ENCODE data around the gene ATR. TPM values are rescaled to one million over a fixed set of nuclear protein-coding genes. Genes with fewer than 3 reads are reported as not detected.

The ATR gene
- total and polyA plus RNA-seq, 7 experiments from 2014 or later = 11.3 to 48.3 (median 34.8) TPM

DNA sequence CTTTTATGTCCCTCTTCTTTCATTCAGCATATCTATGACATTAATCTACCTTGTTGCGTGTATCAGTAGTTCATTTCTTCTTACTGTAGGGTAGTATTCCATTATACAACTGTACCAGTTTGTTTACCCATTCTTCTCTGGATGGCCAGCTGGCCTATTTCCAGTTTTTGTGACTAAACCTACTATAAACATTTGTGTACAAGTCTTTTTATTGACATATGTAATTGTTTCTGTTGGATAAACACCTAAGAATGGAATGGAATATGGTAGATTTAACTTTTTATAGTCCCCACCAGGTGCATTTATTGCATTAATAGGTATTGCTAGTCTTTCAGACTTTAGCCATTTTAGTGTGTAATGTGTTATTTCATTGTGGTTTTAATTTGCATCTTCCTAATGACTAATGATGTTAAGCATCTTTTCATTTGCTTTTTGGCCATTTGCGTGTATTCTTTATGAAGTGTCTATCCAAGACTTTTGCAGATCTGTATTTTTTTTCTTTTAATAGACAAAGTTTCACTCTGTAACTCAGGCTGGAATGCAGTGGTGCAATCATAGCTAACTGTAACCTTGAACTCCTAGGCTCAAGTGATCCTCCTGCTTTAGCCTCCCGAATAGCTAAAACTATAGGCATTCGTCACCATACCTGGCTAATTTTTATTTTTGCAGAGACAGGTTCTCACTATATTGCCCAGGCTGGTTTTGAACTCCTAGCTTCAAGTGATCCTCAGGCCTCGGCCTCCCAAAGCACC lies 88.8 kb downstream of the ATR start:
- H3K4me1 ChIP-seq (ENCODE audit: control insufficient read depth in 2 of 2, insufficient read depth in 2 of 2, low read length in 2 of 2) = no peaks in the 10 kb centered on the region
- no peaks in the 10 kb centered on the region for H3K9me3 ChIP-seq (ENCODE audit: control insufficient read depth in 2 of 3, low read length in 3 of 3)
- peaks cover 5 to 64% (median 23%) of the 10 kb centered on the region in 3 experiments for H3K36me3 ChIP-seq (ENCODE audit: control insufficient read depth in 2 of 3, insufficient read depth in 3 of 3, low read length in 3 of 3)
- Mint-ChIP-seq H3K4me1 (no peaks in the 10 kb centered on the region), H3K4me3 (no peak overlapping the region), H3K9me3 (no peaks in the 10 kb centered on the region), H3K36me3 (peaks cover 35 to 84% (median 76%) of the 10 kb centered on the region in 5 donors), H3K27me3 (no peaks in the 10 kb centered on the region), H3K27ac (no peak overlapping the region)
- CTCF ChIA-PET = no interaction called here
- H3K4me3 ChIP-seq (ENCODE audit: low read length) = no peak overlapping the region
- no peaks in the 10 kb centered on the region for H3K27me3 ChIP-seq (ENCODE audit: control insufficient read depth in 2 of 2, insufficient read depth in 2 of 2, low read length in 2 of 2)
- no peak overlapping the region for H3K27ac ChIP-seq (ENCODE audit: low read depth, low read length)
- POLR2A ChIA-PET = no interaction called here
- no peak for ATAC-seq
- no peak for DNase-seq
- intact Hi-C loops (cut with micrococcal nuclease) = no loop called here

DNA sequence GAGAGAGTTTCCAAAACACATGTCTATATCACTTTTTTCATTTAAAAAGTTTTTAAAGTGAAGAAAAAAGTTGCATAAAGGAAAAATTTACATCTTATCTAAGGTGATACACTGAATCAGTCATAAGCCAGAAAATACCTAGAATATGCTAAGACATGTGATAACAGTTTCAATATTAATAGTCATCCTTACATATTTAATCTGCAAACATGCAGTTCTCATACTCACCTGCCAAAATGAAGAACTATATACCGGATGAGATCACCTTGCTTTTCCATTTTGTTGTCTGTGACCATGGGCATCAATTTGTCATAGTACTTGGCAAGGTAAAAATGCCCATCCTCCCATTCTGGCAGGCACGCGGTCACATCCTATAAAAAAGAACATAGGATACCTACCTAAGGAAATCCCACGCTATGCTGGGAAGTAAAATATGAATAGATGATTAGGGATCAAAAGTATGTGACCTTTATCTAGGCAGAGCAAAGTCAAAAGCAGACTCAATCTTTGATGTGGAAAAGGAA lies 93.6 kb downstream of the ATR start:
- POLR2A ChIA-PET = interaction anchor here (0.5 kb wide), 1 partner anchor 78 kb away, joined by 6 read pairs; no protein-coding TSS in a partner anchor
- Mint-ChIP-seq H3K27me3 (no peaks in the 10 kb centered on the region), H3K27ac (no peak overlapping the region), H3K36me3 (peaks cover 18 to 79% (median 64%) of the 10 kb centered on the region in 5 donors), H3K4me3 (no peak overlapping the region), H3K4me1 (no peaks in the 10 kb centered on the region), H3K9me3 (peaks cover 0 to 21% (median 3%) of the 10 kb centered on the region in 11 donors)
- no peak for DNase-seq
- intact Hi-C loops (cut with micrococcal nuclease) = no loop called here
- Histone ChIP-seq H3K4me3 (ENCODE audit: low read length) (no peak overlapping the region), H3K36me3 (ENCODE audit: control insufficient read depth in 2 of 3, insufficient read depth in 3 of 3, low read length in 3 of 3) (peaks cover 6 to 65% (median 24%) of the 10 kb centered on the region in 3 experiments), H3K27me3 (ENCODE audit: control insufficient read depth in 2 of 2, insufficient read depth in 2 of 2, low read length in 2 of 2) (no peaks in the 10 kb centered on the region), H3K27ac (ENCODE audit: low read depth, low read length) (no peak overlapping the region), H3K4me1 (ENCODE audit: control insufficient read depth in 2 of 2, insufficient read depth in 2 of 2, low read length in 2 of 2) (no peaks in the 10 kb centered on the region), H3K9me3 (ENCODE audit: control insufficient read depth in 2 of 3, low read length in 3 of 3) (peaks cover 0 to 9% (median 0%) of the 10 kb centered on the region in 3 experiments)
- ATAC-seq = no peak
- CTCF ChIA-PET = interaction anchor here (0.5 kb wide), 1 partner anchor 1587 kb away, joined by 3 read pairs; no protein-coding TSS in a partner anchor

DNA sequence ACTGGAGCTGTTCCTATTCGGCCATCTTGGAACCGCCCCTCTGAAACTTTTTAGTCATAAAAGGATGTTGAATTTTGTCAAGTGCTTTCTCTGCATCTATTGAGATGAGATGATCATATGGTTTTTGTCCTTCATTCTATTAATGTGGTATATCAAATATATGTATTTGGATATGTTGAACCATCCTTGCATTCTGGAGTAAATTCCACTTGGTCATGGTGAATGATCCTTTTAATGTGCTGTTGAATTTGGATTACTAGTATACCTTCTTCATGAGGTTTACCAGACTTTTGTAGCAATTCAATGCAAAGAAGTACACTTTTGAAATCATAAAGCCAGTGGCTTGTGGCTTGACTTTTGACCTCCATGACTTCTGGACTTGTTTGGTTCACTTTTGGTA lies 97.3 kb downstream of the ATR start:
- no peak for DNase-seq
- ChIA-PET CTCF (no interaction called here), POLR2A (no interaction called here)
- peaks cover 12 to 69% (median 43%) of the 10 kb centered on the region in 5 donors for H3K36me3 Mint-ChIP-seq
- ATAC-seq = no peak
- no peaks in the 10 kb centered on the region for H3K4me1 ChIP-seq (ENCODE audit: control insufficient read depth in 2 of 2, insufficient read depth in 2 of 2, low read length in 2 of 2)
- no peak overlapping the region for H3K4me3 Mint-ChIP-seq
- H3K27ac Mint-ChIP-seq = no peak overlapping the region
- peaks cover 0 to 30% (median 5%) of the 10 kb centered on the region in 11 donors for H3K9me3 Mint-ChIP-seq
- no peaks in the 10 kb centered on the region for H3K27me3 Mint-ChIP-seq
- H3K27me3 ChIP-seq (ENCODE audit: control insufficient read depth in 2 of 2, insufficient read depth in 2 of 2, low read length in 2 of 2) = no peaks in the 10 kb centered on the region
- H3K27ac ChIP-seq (ENCODE audit: low read depth, low read length) = no peak overlapping the region
- H3K4me3 ChIP-seq (ENCODE audit: low read length) = no peak overlapping the region
- no peaks in the 10 kb centered on the region for H3K4me1 Mint-ChIP-seq
- peaks cover 6 to 46% (median 19%) of the 10 kb centered on the region in 3 experiments for H3K36me3 ChIP-seq (ENCODE audit: control insufficient read depth in 2 of 3, insufficient read depth in 3 of 3, low read length in 3 of 3)
- intact Hi-C loops (cut with micrococcal nuclease) = no loop called here
- H3K9me3 ChIP-seq (ENCODE audit: control insufficient read depth in 2 of 3, low read length in 3 of 3) = peaks cover 0 to 9% (median 0%) of the 10 kb centered on the region in 3 experiments

DNA sequence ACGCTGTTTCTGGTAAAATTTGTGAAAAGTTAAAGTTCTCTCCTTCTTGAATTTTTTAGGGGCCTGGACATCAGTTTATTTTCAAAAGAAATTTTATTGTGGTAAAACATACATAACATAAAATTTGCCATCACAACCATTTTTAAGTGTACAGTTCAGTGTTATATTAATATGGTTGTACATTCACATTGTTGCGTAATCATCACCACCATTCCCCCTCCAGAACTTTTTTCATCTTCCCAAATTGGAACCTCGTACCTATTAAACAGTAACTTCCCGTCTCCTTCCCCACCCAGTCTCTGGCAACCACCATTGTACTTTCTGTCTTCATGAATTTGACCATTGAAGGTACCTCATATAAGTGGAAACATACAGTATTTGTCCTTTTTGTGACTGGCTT lies 107.7 kb downstream of the ATR start:
- Histone ChIP-seq H3K4me1 (ENCODE audit: control insufficient read depth in 2 of 2, insufficient read depth in 2 of 2, low read length in 2 of 2) (no peaks in the 10 kb centered on the region), H3K4me3 (ENCODE audit: low read length) (no peak overlapping the region), H3K27me3 (ENCODE audit: control insufficient read depth in 2 of 2, insufficient read depth in 2 of 2, low read length in 2 of 2) (no peaks in the 10 kb centered on the region), H3K9me3 (ENCODE audit: control insufficient read depth in 2 of 3, low read length in 3 of 3) (no peaks in the 10 kb centered on the region), H3K36me3 (ENCODE audit: control insufficient read depth in 2 of 3, insufficient read depth in 3 of 3, low read length in 3 of 3) (peaks cover 0 to 6% (median 0%) of the 10 kb centered on the region in 3 experiments), H3K27ac (ENCODE audit: low read depth, low read length) (no peak overlapping the region)
- Mint-ChIP-seq H3K27me3 (no peaks in the 10 kb centered on the region), H3K4me1 (no peaks in the 10 kb centered on the region), H3K4me3 (no peak overlapping the region), H3K9me3 (peaks cover 0 to 5% (median 1%) of the 10 kb centered on the region in 11 donors), H3K36me3 (peaks cover 0 to 24% (median 20%) of the 10 kb centered on the region in 5 donors), H3K27ac (peak overlapping the region in 4 of 9 donors; percentile 3 to 46 (median 20))
- POLR2A ChIA-PET = no interaction called here
- DNase-seq = no peak
- CTCF ChIA-PET = no interaction called here
- ATAC-seq = no peak
- intact Hi-C loops (cut with micrococcal nuclease) = no loop called here

DNA sequence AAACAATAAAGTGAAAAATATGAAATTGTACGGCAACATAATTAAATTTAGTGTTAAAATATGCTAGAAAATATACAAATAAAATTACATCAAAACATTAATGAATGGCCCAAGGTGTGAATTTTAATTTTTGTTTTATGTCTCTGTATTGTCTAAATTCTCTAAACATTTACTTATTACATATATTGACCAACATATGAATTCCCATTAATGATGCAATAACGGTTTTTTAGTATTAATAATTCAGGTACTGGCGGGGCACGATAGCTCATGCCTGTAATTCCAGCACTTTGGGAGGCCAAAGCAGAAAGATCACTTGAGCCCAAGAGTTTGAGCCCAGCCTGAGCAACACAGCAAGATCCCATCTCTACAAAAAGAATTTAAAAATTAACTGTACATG lies 110.1 kb downstream of the ATR start:
- no peak overlapping the region for H3K27ac Mint-ChIP-seq
- no peak overlapping the region for H3K4me3 ChIP-seq (ENCODE audit: low read length)
- peaks cover 0 to 6% (median 0%) of the 10 kb centered on the region in 3 experiments for H3K36me3 ChIP-seq (ENCODE audit: control insufficient read depth in 2 of 3, insufficient read depth in 3 of 3, low read length in 3 of 3)
- ChIA-PET CTCF (no interaction called here), POLR2A (interaction anchor here (0.6 kb wide), 1 partner anchor 80 kb away, joined by 3 read pairs; no protein-coding TSS in a partner anchor)
- no peaks in the 10 kb centered on the region for H3K27me3 Mint-ChIP-seq
- peaks cover 0 to 2% (median 0%) of the 10 kb centered on the region in 11 donors for H3K9me3 Mint-ChIP-seq
- no peaks in the 10 kb centered on the region for H3K9me3 ChIP-seq (ENCODE audit: control insufficient read depth in 2 of 3, low read length in 3 of 3)
- H3K36me3 Mint-ChIP-seq = peaks cover 0 to 36% (median 16%) of the 10 kb centered on the region in 5 donors
- H3K27ac ChIP-seq (ENCODE audit: low read depth, low read length) = no peak overlapping the region
- intact Hi-C loops (cut with micrococcal nuclease) = no loop called here
- H3K4me1 Mint-ChIP-seq = no peaks in the 10 kb centered on the region
- DNase-seq = no peak
- H3K4me1 ChIP-seq (ENCODE audit: control insufficient read depth in 2 of 2, insufficient read depth in 2 of 2, low read length in 2 of 2) = no peaks in the 10 kb centered on the region
- ATAC-seq = no peak
- H3K4me3 Mint-ChIP-seq = no peak overlapping the region
- no peaks in the 10 kb centered on the region for H3K27me3 ChIP-seq (ENCODE audit: control insufficient read depth in 2 of 2, insufficient read depth in 2 of 2, low read length in 2 of 2)

DNA sequence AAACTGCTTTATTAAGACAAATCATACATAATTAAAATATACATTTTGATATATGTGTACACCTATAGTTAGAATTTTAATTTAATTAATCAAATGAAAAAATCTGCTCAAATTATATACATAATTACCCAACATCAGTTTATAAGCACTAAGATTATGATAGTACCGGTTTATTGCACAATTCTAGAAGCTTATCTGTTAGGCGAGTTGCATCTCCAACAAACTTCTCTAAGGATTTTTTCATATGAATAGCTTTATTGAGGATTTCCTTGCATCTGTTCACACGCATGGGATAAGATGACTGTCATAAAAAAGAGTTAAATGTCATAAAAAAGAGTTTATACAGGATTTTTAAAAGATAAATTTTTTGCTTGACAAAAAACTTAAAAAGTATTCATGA lies 110.8 kb downstream of the ATR start:
- intact Hi-C loops (cut with micrococcal nuclease) = no loop called here
- H3K4me1 Mint-ChIP-seq = no peaks in the 10 kb centered on the region
- H3K27me3 Mint-ChIP-seq = no peaks in the 10 kb centered on the region
- Histone ChIP-seq H3K27me3 (ENCODE audit: control insufficient read depth in 2 of 2, insufficient read depth in 2 of 2, low read length in 2 of 2) (no peaks in the 10 kb centered on the region), H3K36me3 (ENCODE audit: control insufficient read depth in 2 of 3, insufficient read depth in 3 of 3, low read length in 3 of 3) (peaks cover 0 to 6% (median 0%) of the 10 kb centered on the region in 3 experiments), H3K4me3 (ENCODE audit: low read length) (no peak overlapping the region), H3K27ac (ENCODE audit: low read depth, low read length) (no peak overlapping the region), H3K9me3 (ENCODE audit: control insufficient read depth in 2 of 3, low read length in 3 of 3) (no peaks in the 10 kb centered on the region), H3K4me1 (ENCODE audit: control insufficient read depth in 2 of 2, insufficient read depth in 2 of 2, low read length in 2 of 2) (no peaks in the 10 kb centered on the region)
- DNase-seq (no peak), ATAC-seq (no peak)
- no peaks in the 10 kb centered on the region for H3K9me3 Mint-ChIP-seq
- ChIA-PET CTCF (no interaction called here), POLR2A (no interaction called here)
- H3K4me3 Mint-ChIP-seq = no peak overlapping the region
- H3K36me3 Mint-ChIP-seq = peaks cover 0 to 32% (median 9%) of the 10 kb centered on the region in 5 donors
- H3K27ac Mint-ChIP-seq = no peak overlapping the region

All from naive thymus-derived CD4-positive, alpha-beta T cell (primary cell).